Adrenal gland (tissue), 5 donors: Measurements from ENCODE around the gene GALNT4.

ENCODE experiments used
- POLR2A ChIP-seq, 2 donors: fragments of 450-650 bp; IDR thresholded peaks; one replicate each; pipeline ENCODE4 v1.6.1; 2017; ENCODE audit warnings: antibody characterized with exemption in 2 of 2, mild to moderate bottlenecking in 2 of 2, moderate library complexity in 1 of 2
- TF ChIP-seq, protein P1 (sequence below), 6 experiments: fragments of 450-650 bp in 4 of 6; fragments of 200-600 bp in 2 of 6; sonication (generic) in 1 of 6; IDR thresholded peaks; 1 replicate in 5 of 6; 2 replicates in 1 of 6; pipeline versions ENCODE4 v1.5.1 to v1.8.0; 2016 to 2021; ENCODE audit warnings: antibody characterized with exemption in 6 of 6, mild to moderate bottlenecking in 2 of 6, moderate library complexity in 1 of 6
- donor health status: DM: no; HTN: no; CAD: no.

DNA sequence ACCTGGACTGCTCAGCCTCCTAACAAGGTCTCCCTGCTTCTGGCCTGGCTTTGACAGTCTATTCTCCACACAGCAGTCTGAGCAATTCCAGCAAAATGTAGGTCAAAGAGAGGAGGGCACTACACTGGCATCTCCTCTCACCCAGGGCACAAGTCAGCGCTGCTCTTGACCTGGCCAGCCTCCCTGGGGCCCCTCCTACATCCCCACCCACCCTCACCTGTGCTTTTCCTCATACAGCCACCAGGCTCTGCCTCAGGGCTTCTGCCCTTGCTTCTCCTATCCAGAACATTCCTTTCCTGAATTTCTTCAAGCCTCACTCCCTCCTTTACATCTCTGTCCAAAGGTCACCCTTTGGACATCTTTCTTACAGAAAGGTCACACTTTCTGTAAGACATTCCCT, 33.7 kb downstream of the GALNT4 start:
- TF ChIP-seq POLR2A (IDR thresholded peaks at IDR 0.05): no peak
- TF ChIP-seq, protein P1, sequence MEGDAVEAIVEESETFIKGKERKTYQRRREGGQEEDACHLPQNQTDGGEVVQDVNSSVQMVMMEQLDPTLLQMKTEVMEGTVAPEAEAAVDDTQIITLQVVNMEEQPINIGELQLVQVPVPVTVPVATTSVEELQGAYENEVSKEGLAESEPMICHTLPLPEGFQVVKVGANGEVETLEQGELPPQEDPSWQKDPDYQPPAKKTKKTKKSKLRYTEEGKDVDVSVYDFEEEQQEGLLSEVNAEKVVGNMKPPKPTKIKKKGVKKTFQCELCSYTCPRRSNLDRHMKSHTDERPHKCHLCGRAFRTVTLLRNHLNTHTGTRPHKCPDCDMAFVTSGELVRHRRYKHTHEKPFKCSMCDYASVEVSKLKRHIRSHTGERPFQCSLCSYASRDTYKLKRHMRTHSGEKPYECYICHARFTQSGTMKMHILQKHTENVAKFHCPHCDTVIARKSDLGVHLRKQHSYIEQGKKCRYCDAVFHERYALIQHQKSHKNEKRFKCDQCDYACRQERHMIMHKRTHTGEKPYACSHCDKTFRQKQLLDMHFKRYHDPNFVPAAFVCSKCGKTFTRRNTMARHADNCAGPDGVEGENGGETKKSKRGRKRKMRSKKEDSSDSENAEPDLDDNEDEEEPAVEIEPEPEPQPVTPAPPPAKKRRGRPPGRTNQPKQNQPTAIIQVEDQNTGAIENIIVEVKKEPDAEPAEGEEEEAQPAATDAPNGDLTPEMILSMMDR (IDR thresholded peaks at IDR 0.05): no peak
